ENCODE data around the gene ATP4A.

DNA sequence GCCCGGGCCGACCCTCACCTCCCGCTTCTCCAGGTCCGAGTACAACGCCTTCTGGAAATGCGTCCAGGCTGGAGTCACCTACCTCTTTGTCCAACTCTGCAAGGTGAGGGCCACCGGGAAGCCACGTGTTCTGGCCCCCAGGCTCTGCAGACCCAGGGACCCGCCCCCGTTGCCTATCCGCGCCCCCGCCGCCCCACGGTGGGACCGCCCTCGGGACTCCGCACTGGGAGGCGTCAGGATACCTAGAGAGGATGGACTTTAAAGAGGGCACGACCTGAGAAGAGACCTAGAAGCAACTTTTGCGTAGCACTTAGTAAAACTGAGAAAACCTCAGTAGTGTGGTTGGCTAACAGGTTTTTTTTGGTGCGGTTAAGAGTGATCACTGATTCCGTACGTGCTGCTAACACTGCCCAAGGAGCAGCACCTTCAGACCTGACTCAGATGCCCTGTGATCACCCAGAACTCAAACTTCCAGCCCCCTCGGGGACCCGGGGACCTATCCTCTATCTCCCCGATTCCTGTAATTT is 17.5 kb downstream of the ATP4A start:
- TF ChIP-seq, protein P1, sequence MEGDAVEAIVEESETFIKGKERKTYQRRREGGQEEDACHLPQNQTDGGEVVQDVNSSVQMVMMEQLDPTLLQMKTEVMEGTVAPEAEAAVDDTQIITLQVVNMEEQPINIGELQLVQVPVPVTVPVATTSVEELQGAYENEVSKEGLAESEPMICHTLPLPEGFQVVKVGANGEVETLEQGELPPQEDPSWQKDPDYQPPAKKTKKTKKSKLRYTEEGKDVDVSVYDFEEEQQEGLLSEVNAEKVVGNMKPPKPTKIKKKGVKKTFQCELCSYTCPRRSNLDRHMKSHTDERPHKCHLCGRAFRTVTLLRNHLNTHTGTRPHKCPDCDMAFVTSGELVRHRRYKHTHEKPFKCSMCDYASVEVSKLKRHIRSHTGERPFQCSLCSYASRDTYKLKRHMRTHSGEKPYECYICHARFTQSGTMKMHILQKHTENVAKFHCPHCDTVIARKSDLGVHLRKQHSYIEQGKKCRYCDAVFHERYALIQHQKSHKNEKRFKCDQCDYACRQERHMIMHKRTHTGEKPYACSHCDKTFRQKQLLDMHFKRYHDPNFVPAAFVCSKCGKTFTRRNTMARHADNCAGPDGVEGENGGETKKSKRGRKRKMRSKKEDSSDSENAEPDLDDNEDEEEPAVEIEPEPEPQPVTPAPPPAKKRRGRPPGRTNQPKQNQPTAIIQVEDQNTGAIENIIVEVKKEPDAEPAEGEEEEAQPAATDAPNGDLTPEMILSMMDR (IDR thresholded peaks at IDR 0.05): no peak
- TF ChIP-seq EP300 (IDR thresholded peaks at IDR 0.05): no peak
- no peak for TF ChIP-seq POLR2A (IDR thresholded peaks at IDR 0.05)

All from ovary (tissue), 3 donors.